ENCODE results near the gene IVD.

The IVD gene

GRCh38 chr15:40415226-40415625, 9.6 kb downstream of the IVD start:
- Mint-ChIP-seq H3K9me3 (no peaks in the 10 kb centered on the region), H3K27me3 (no peaks in the 10 kb centered on the region), H3K27ac (no peak overlapping the region), H3K4me1 (ENCODE audit: low read depth) (peaks cover 2% of the 10 kb centered on the region), H3K36me3 (ENCODE audit: low read depth) (peaks cover 88% of the 10 kb centered on the region), H3K4me3 (no peak overlapping the region)
- intact Hi-C loops (cut with micrococcal nuclease), result no loop called here

GRCh38 chr15:40416056-40416455, 10.5 kb downstream of the IVD start:
- Mint-ChIP-seq H3K9me3 (no peaks in the 10 kb centered on the region), H3K36me3 (ENCODE audit: low read depth) (peaks cover 80% of the 10 kb centered on the region)

GRCh38 chr15:40418126-40418525, 12.5 kb downstream of the IVD start:
- H3K36me3 Mint-ChIP-seq (ENCODE audit: low read depth), result peaks cover 59% of the 10 kb centered on the region
- peaks cover 14% of the 10 kb centered on the region for H3K4me1 Mint-ChIP-seq (ENCODE audit: low read depth)
- H3K27ac Mint-ChIP-seq, result no peak overlapping the region
- H3K27me3 Mint-ChIP-seq, result peaks cover 6% of the 10 kb centered on the region
- intact Hi-C loops (cut with micrococcal nuclease), result no loop called here
- H3K4me3 Mint-ChIP-seq, result no peak overlapping the region
- H3K9me3 Mint-ChIP-seq, result no peaks in the 10 kb centered on the region

More at GRCh38 chr15:40416056-40416455, 10.5 kb downstream of the IVD start:
- intact Hi-C loops (cut with micrococcal nuclease), result no loop called here
- peaks cover 10% of the 10 kb centered on the region for H3K4me1 Mint-ChIP-seq (ENCODE audit: low read depth)
- no peak overlapping the region for H3K4me3 Mint-ChIP-seq
- H3K27ac Mint-ChIP-seq, result no peak overlapping the region
- no peaks in the 10 kb centered on the region for H3K27me3 Mint-ChIP-seq

GRCh38 chr15:40420071-40420713, 14.6 kb downstream of the IVD start:
- Mint-ChIP-seq H3K27me3 (peaks cover 6% of the 10 kb centered on the region), H3K4me1 (ENCODE audit: low read depth) (peaks cover 25% of the 10 kb centered on the region), H3K27ac (no peak overlapping the region), H3K9me3 (no peaks in the 10 kb centered on the region), H3K36me3 (ENCODE audit: low read depth) (peaks cover 38% of the 10 kb centered on the region), H3K4me3 (no peak overlapping the region)
- intact Hi-C loops (cut with micrococcal nuclease), result loop anchor here (5.0 to 10.0 kb wide), 2 partner anchors 135 to 203 kb away; partner anchors contain the start of gene ANKRD63

- intact Hi-C loops (cut with micrococcal nuclease), result loop anchor here (5.0 to 10.0 kb wide), 2 partner anchors 136 to 203 kb away; partner anchors contain the start of gene ANKRD63
- Mint-ChIP-seq H3K36me3 (ENCODE audit: low read depth) (peaks cover 32% of the 10 kb centered on the region), H3K27me3 (peaks cover 6% of the 10 kb centered on the region), H3K4me1 (ENCODE audit: low read depth) (peaks cover 25% of the 10 kb centered on the region), H3K27ac (no peak overlapping the region), H3K4me3 (no peak overlapping the region), H3K9me3 (no peaks in the 10 kb centered on the region)
Observed at GRCh38 chr15:40420793-40421192, 15.2 kb downstream of the IVD start.

GRCh38 chr15:40421246-40422157, 15.9 kb downstream of the IVD start:
- H3K27ac Mint-ChIP-seq, result no peak overlapping the region
- no peaks in the 10 kb centered on the region for H3K9me3 Mint-ChIP-seq

GRCh38 chr15:40424483-40425115, 19.0 kb downstream of the IVD start:
- H3K4me1 Mint-ChIP-seq (ENCODE audit: low read depth), result peaks cover 25% of the 10 kb centered on the region
- H3K4me3 Mint-ChIP-seq, result no peak overlapping the region
- intact Hi-C loops (cut with micrococcal nuclease), result loop anchor here (5.0 to 10.0 kb wide), 2 partner anchors 140 to 207 kb away; partner anchors contain the start of gene ANKRD63
- peaks cover under 1% of the 10 kb centered on the region for H3K36me3 Mint-ChIP-seq (ENCODE audit: low read depth)
- H3K27ac Mint-ChIP-seq, result peak overlapping the region; percentile 45
- no peaks in the 10 kb centered on the region for H3K9me3 Mint-ChIP-seq
- H3K27me3 Mint-ChIP-seq, result peaks cover 8% of the 10 kb centered on the region

More at GRCh38 chr15:40421246-40422157, 15.9 kb downstream of the IVD start:
- H3K36me3 Mint-ChIP-seq (ENCODE audit: low read depth), result peaks cover 25% of the 10 kb centered on the region
- intact Hi-C loops (cut with micrococcal nuclease), result loop anchor here (1.0 to 10.0 kb wide), 4 partner anchors 53 to 204 kb away; partner anchors contain the start of gene ANKRD63
- peaks cover 25% of the 10 kb centered on the region for H3K4me1 Mint-ChIP-seq (ENCODE audit: low read depth)
- peak overlapping the region; percentile 32 for H3K4me3 Mint-ChIP-seq
- peaks cover 6% of the 10 kb centered on the region for H3K27me3 Mint-ChIP-seq

GRCh38 chr15:40425681-40426080, 20.1 kb downstream of the IVD start:
- intact Hi-C loops (cut with micrococcal nuclease), result loop anchor here (10.0 kb wide), 1 partner anchor 141 kb away; the partner anchor contains the start of gene ANKRD63
- Mint-ChIP-seq H3K36me3 (ENCODE audit: low read depth) (no peaks in the 10 kb centered on the region), H3K27me3 (peaks cover 15% of the 10 kb centered on the region), H3K4me3 (no peak overlapping the region), H3K4me1 (ENCODE audit: low read depth) (peaks cover 19% of the 10 kb centered on the region), H3K27ac (no peak overlapping the region), H3K9me3 (no peaks in the 10 kb centered on the region)

- Mint-ChIP-seq H3K9me3 (no peaks in the 10 kb centered on the region), H3K27me3 (peaks cover 9% of the 10 kb centered on the region), H3K27ac (no peak overlapping the region), H3K4me3 (no peak overlapping the region), H3K4me1 (ENCODE audit: low read depth) (peaks cover 11% of the 10 kb centered on the region), H3K36me3 (ENCODE audit: low read depth) (no peaks in the 10 kb centered on the region)
- intact Hi-C loops (cut with micrococcal nuclease), result loop anchor here (10.0 kb wide), 1 partner anchor 142 kb away; the partner anchor contains the start of gene ANKRD63
Observed at GRCh38 chr15:40427188-40427587, 21.6 kb downstream of the IVD start.

GRCh38 chr15:40428185-40428584, 22.6 kb downstream of the IVD start:
- H3K27me3 Mint-ChIP-seq, result peaks cover 9% of the 10 kb centered on the region
- H3K4me1 Mint-ChIP-seq (ENCODE audit: low read depth), result peaks cover 11% of the 10 kb centered on the region
- H3K4me3 Mint-ChIP-seq, result no peak overlapping the region
- H3K27ac Mint-ChIP-seq, result no peak overlapping the region
- intact Hi-C loops (cut with micrococcal nuclease), result loop anchor here (10.0 kb wide), 1 partner anchor 143 kb away; the partner anchor contains the start of gene ANKRD63
- H3K9me3 Mint-ChIP-seq, result no peaks in the 10 kb centered on the region
- H3K36me3 Mint-ChIP-seq (ENCODE audit: low read depth), result no peaks in the 10 kb centered on the region

GRCh38 chr15:40429068-40429710, 23.6 kb downstream of the IVD start:
- H3K9me3 Mint-ChIP-seq, result no peaks in the 10 kb centered on the region
- H3K4me1 Mint-ChIP-seq (ENCODE audit: low read depth), result peaks cover 3% of the 10 kb centered on the region
- H3K27ac Mint-ChIP-seq, result no peak overlapping the region
- intact Hi-C loops (cut with micrococcal nuclease), result loop anchor here (10.0 kb wide), 1 partner anchor 144 kb away; the partner anchor contains the start of gene ANKRD63
- no peaks in the 10 kb centered on the region for H3K36me3 Mint-ChIP-seq (ENCODE audit: low read depth)
- H3K27me3 Mint-ChIP-seq, result peaks cover 14% of the 10 kb centered on the region
- no peak overlapping the region for H3K4me3 Mint-ChIP-seq

GRCh38 chr15:40430271-40430805, 24.7 kb downstream of the IVD start:
- Mint-ChIP-seq H3K27me3 (peaks cover 26% of the 10 kb centered on the region), H3K9me3 (no peaks in the 10 kb centered on the region), H3K4me1 (ENCODE audit: low read depth) (no peaks in the 10 kb centered on the region), H3K4me3 (no peak overlapping the region), H3K36me3 (ENCODE audit: low read depth) (no peaks in the 10 kb centered on the region), H3K27ac (no peak overlapping the region)
- intact Hi-C loops (cut with micrococcal nuclease), result no loop called here
